Measurements from ENCODE around the gene PRICKLE3.

DNA sequence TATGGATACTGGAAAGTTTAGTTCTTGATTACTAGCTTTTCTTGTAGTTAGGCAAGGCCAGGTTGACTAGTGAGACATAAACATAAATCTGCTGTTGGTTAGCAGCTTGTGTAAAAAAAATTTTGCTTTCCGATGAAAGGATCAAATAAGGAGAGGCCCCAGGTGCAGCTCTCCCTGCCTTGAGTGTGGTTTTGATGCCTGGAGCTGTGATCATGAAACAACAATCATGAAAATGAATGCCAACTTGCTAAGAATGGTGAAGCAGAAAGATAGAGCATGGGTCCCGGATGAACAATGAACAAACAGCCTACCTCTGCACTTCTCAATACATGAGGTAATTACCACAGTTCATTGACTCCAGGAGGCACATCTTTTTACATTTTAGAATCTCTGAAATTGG, 28.2 kb upstream of the PRICKLE3 start:
- TF ChIP-seq, protein P1, sequence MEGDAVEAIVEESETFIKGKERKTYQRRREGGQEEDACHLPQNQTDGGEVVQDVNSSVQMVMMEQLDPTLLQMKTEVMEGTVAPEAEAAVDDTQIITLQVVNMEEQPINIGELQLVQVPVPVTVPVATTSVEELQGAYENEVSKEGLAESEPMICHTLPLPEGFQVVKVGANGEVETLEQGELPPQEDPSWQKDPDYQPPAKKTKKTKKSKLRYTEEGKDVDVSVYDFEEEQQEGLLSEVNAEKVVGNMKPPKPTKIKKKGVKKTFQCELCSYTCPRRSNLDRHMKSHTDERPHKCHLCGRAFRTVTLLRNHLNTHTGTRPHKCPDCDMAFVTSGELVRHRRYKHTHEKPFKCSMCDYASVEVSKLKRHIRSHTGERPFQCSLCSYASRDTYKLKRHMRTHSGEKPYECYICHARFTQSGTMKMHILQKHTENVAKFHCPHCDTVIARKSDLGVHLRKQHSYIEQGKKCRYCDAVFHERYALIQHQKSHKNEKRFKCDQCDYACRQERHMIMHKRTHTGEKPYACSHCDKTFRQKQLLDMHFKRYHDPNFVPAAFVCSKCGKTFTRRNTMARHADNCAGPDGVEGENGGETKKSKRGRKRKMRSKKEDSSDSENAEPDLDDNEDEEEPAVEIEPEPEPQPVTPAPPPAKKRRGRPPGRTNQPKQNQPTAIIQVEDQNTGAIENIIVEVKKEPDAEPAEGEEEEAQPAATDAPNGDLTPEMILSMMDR (IDR thresholded peaks at IDR 0.05), result no peak
- TF ChIP-seq ZFX (IDR thresholded peaks at IDR 0.05; ENCODE audit: borderline replicate concordance), result no peak
